Measurements from ENCODE around the gene PDCD2. TPM values are rescaled to one million over a fixed set of nuclear protein-coding genes. Genes with fewer than 3 reads are reported as not detected.

The PDCD2 gene
- total and polyA plus RNA-seq, 2 experiments from 2014 or later = 65.2 to 77.8 TPM

GRCh38 chr6:170590725-170591124 is 6.3 kb upstream of the PDCD2 start:
- H3K9me2 ChIP-seq (replicated peaks; ENCODE audit: insufficient read depth) = no peaks in the 10 kb centered on the region
- no peak for TF ChIP-seq EZH2 (IDR thresholded peaks at IDR 0.05; ENCODE audit: borderline replicate concordance)
- no peak for TF ChIP-seq EZH2phosphoT487 (IDR thresholded peaks at IDR 0.05; ENCODE audit: low read depth, severe bottlenecking, unreplicated experiment)
- TF ChIP-seq CTCF (IDR thresholded peaks at IDR 0.05; ENCODE audit: poor library complexity) = no peak
- no peak overlapping the region for H2AFZ ChIP-seq
- DNase-seq (ENCODE audit: low spot score) = no peak
- H3K4me1 ChIP-seq (ENCODE audit: insufficient read depth) = peaks cover 2% of the 10 kb centered on the region
- no peaks in the 10 kb centered on the region for H4K20me1 ChIP-seq (ENCODE audit: insufficient read depth, poor library complexity, severe bottlenecking)
- no peak overlapping the region for H3K4me3 ChIP-seq
- no peak overlapping the region for H3K4me2 ChIP-seq
- no peaks in the 10 kb centered on the region for H3K27me3 ChIP-seq
- no peaks in the 10 kb centered on the region for H3K36me3 ChIP-seq (replicated peaks; ENCODE audit: insufficient read depth, low read depth)
- WGBS (ENCODE audit: low lambda C conversion rate, missing lambda C conversion rate) = 77% methylated on average over 1 of the region's 1 CpG
- peaks cover 4% of the 10 kb centered on the region for H3K9me3 ChIP-seq (ENCODE audit: low read depth)
- no peaks in the 10 kb centered on the region for H3K79me2 ChIP-seq
- H3K27ac ChIP-seq = no peak overlapping the region

GRCh38 chr6:170584954-170585498 is 589 bp upstream of the PDCD2 start:
- H3K4me3 ChIP-seq = peak overlapping the region; percentile 90
- H4K20me1 ChIP-seq (ENCODE audit: insufficient read depth, poor library complexity, severe bottlenecking) = no peaks in the 10 kb centered on the region
- H3K4me2 ChIP-seq = peak overlapping the region; percentile 85
- peak; percentile 21 for DNase-seq (ENCODE audit: low spot score)
- H3K27me3 ChIP-seq = no peaks in the 10 kb centered on the region
- peaks cover 11% of the 10 kb centered on the region for H3K79me2 ChIP-seq
- H3K4me1 ChIP-seq (ENCODE audit: insufficient read depth) = peaks cover 9% of the 10 kb centered on the region
- no peaks in the 10 kb centered on the region for H3K9me3 ChIP-seq (ENCODE audit: low read depth)
- H2AFZ ChIP-seq = peak overlapping the region; percentile 92
- H3K36me3 ChIP-seq (replicated peaks; ENCODE audit: insufficient read depth, low read depth) = no peaks in the 10 kb centered on the region
- no peaks in the 10 kb centered on the region for H3K9me2 ChIP-seq (replicated peaks; ENCODE audit: insufficient read depth)
- 3% methylated on average over 6 of the region's 6 CpGs for WGBS (ENCODE audit: low lambda C conversion rate, missing lambda C conversion rate)
- TF ChIP-seq EZH2 (IDR thresholded peaks at IDR 0.05; ENCODE audit: borderline replicate concordance) = no peak
- no peak for TF ChIP-seq EZH2phosphoT487 (IDR thresholded peaks at IDR 0.05; ENCODE audit: low read depth, severe bottlenecking, unreplicated experiment)
- no peak for TF ChIP-seq CTCF (IDR thresholded peaks at IDR 0.05; ENCODE audit: poor library complexity)
- H3K27ac ChIP-seq = peak overlapping the region; percentile 91

- no peak for DNase-seq (ENCODE audit: low spot score)
- TF ChIP-seq EZH2phosphoT487 (IDR thresholded peaks at IDR 0.05; ENCODE audit: low read depth, severe bottlenecking, unreplicated experiment) (no peak), CTCF (IDR thresholded peaks at IDR 0.05; ENCODE audit: poor library complexity) (no peak)
Measured at GRCh38 chr6:170583756-170584180, 669 bp downstream of the PDCD2 start.

More at GRCh38 chr6:170583756-170584180, 669 bp downstream of the PDCD2 start:
- no peaks in the 10 kb centered on the region for H3K36me3 ChIP-seq (replicated peaks; ENCODE audit: insufficient read depth, low read depth)
- H3K79me2 ChIP-seq = peaks cover 11% of the 10 kb centered on the region
- no peaks in the 10 kb centered on the region for H3K27me3 ChIP-seq
- H3K9me2 ChIP-seq (replicated peaks; ENCODE audit: insufficient read depth) = no peaks in the 10 kb centered on the region
- H3K27ac ChIP-seq = peak overlapping the region; percentile 91
- peak overlapping the region; percentile 76 for H2AFZ ChIP-seq
- no peaks in the 10 kb centered on the region for H3K9me3 ChIP-seq (ENCODE audit: low read depth)
- H3K4me1 ChIP-seq (ENCODE audit: insufficient read depth) = peaks cover 9% of the 10 kb centered on the region
- H3K4me3 ChIP-seq = peak overlapping the region; percentile 93
- under 1% methylated on average over 12 of the region's 12 CpGs for WGBS (ENCODE audit: low lambda C conversion rate, missing lambda C conversion rate)
- peak overlapping the region; percentile 77 for H3K4me2 ChIP-seq
- H4K20me1 ChIP-seq (ENCODE audit: insufficient read depth, poor library complexity, severe bottlenecking) = no peaks in the 10 kb centered on the region

All from hepatocyte (in vitro differentiated cells).